Measurements from ENCODE around the gene MGARP.

The MGARP gene

GRCh38 chr4:139242511-139243051, 37.4 kb downstream of the MGARP start:
- DNase-seq = no peak

- no peak for DNase-seq
These were observed 38.3 kb downstream of the MGARP start for GRCh38 chr4:139241784-139242151.

GRCh38 chr4:139241086-139241783, 38.8 kb downstream of the MGARP start:
- DNase-seq = no peak

- no peak for DNase-seq
These were observed 40.8 kb downstream of the MGARP start for GRCh38 chr4:139239127-139239772.

- no peak for DNase-seq
These were observed 45.8 kb downstream of the MGARP start for GRCh38 chr4:139234253-139234652.

GRCh38 chr4:139229534-139230039, 50.4 kb downstream of the MGARP start:
- DNase-seq = no peak

- DNase-seq = no peak
These were observed 52.2 kb downstream of the MGARP start for GRCh38 chr4:139227729-139228404.

GRCh38 chr4:139223682-139224317, 56.2 kb downstream of the MGARP start:
- DNase-seq = no peak

- DNase-seq = no peak
These were observed 57.8 kb downstream of the MGARP start for GRCh38 chr4:139222215-139222614.

GRCh38 chr4:139221687-139222086, 58.3 kb downstream of the MGARP start:
- no peak for DNase-seq

- no peak for DNase-seq
These were observed 60.5 kb downstream of the MGARP start for GRCh38 chr4:139219450-139220055.
